ENCODE measurements around the gene CBFA2T3.

CBFA2T3 gene

DNA sequence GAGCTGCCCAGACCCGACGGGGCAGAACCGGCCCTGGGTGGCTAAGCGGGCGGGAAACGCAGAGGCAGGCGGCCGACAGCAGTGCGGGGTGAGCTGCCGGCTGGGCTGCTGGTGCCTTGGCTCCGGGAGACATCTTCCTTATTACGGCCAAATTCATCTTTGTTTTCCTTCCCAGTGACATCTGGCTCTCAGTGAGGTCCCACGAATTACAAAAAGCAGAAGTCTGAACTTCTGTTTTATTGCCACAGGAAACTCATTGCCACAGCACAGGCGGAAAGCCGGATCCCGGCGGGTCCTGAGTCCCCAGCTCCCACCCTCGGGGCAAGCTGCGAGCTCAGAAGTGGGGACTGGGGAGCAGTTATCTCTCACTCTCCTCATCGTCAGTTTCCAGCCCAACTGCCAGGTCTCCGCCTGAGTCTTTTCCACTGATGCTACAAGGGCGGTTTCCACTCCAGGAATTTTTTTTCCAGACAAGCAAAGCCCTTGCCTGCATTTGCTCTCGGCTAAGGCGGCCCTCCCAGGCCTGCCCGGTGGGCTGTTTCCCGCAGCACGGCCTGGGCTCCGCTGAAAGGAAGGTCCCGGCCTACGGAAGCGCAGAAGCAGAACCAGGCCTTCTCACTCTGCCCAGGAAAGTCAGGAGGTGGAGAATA lies 40.3 kb downstream of the CBFA2T3 start:
- no peak for DNase-seq

DNA sequence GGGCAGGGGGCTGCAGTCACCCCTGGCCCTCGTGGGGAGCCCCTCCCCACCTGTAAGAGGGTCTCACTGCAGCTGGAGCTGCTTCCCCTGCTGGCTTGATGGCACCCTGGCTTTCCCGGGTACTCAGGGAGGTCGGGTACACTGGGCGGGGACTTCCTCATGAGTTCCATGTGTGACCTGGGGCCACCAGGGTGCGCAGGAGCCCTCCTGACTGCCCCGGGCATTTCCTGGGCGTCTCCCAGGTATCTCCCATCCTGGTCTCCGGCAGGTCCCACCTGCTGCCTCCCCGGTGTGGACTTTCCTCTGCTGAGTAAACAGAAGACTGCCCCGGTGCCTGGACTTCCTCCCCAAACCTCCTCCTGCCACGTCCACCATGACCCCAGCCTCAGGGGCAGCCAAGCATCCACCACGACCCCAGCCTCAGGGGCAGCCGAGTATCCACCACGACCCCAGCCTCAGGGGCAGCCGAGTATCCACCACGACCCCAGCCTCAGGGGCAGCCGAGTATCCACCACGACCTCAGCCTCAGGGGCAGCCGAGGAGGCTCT lies 40.9 kb downstream of the CBFA2T3 start:
- no peak for DNase-seq

DNA sequence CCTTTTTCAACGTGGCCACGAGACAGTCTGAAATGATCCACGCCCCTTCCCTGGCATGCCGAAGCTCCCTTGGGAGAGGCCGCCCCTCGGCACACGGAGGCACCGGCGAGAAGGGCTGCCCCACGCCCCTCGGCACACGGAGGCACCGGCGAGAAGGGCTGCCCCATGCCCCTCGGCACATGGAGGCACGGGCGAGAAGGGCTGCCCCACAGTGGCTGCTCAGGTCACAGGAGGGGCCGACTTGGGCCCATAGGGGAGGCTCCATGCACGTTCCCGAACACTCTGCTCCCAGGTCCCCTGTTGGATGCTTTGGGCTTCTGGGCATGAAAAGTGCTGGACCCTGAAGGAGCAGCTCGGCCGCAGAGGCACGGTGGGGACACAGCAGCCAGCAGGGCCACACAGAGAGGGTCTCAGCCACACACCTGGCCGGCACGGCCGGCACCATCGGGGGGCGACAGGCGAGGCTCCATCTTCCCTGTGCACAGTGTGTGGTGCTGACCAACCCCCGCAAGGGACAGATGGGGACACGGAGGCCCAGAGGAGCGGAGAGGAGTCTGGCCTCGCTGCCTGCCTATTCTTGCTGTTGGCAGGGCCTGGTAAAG lies 42.8 kb downstream of the CBFA2T3 start:
- DNase-seq = no peak

DNA sequence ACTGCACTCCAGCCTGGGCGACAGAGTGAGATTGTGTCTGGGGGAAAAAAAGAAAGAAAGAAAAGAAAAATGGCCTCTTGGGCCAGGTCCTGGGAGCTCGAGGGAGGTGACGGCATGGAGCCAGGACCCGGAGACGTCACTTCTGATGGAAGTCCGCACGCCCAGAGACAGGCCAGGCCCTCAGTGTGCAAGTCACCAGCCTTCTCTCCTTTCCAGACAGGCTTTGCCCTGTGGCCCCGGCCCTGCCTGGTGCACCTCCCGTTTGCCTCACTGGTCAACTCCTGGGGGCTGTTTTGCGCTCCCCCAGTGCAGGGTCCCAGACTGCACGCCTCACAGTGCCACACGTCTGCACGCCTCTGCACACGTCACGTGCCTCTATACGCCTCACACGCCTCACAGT lies 44.1 kb downstream of the CBFA2T3 start:
- no peak for DNase-seq

DNA sequence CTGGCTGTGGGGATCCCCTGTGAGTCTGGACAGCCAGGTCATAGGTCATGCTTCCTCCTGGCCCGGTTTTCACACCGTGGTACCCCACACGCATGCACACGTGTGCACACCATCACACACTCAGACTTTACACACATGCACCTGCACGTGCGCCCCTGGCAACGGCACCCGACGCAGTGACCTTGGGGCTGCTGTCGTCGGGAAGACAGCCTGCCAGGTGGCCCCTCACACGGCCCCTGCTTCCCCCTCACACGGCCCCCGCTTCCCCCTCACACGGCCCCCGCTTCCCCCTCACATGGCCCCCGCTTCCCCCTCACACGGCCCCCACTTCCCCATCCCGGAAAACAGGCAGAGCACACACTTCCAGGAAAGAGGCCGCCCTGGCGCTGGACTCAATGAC lies 45.1 kb downstream of the CBFA2T3 start:
- no peak for DNase-seq

DNA sequence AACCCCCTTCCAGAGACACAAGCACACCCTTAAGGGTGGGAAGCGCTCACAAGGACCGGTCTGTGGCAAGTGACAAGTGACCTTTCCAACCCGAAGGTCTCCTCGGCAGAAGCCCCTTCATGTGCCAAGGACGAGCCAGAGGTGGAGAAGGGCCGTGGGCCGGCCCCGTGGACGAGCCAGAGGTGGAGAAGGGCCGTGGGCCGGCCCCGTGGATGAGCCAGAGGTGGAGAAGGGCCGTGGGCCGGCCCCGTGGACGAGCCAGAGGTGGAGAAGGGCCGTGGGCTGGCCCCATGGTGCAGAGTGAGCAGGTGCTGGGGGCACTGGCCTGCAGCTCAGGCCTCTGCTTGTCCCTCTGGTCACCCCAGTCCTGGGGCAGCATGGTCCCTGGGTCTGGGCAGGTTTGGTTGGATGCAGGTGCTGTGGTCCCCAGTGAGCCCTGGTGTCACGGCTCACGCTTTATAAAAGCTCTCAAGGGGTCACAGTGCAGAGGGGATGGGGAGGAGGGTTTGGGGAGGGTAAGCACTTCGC lies 45.6 kb downstream of the CBFA2T3 start:
- no peak for DNase-seq

DNA sequence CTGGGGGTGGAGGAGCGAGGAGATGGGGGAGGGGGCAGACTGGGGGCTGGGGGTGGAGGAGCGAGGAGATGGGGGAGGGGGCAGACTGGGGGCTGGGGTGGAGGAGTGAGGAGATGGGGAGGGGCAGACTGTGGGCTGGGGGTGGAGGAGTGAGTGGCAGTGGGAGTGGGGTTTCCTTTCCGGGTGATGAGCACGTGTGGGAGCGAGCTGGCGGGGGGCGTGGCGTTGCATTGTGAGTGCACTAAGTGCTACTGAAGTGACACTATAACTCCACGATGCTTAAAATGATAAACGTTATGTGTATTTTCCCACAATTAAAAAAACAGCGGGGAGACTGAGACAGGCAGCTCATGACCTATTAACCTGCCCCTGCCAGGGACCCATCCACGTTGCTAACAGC lies 46.3 kb downstream of the CBFA2T3 start:
- DNase-seq = no peak

DNA sequence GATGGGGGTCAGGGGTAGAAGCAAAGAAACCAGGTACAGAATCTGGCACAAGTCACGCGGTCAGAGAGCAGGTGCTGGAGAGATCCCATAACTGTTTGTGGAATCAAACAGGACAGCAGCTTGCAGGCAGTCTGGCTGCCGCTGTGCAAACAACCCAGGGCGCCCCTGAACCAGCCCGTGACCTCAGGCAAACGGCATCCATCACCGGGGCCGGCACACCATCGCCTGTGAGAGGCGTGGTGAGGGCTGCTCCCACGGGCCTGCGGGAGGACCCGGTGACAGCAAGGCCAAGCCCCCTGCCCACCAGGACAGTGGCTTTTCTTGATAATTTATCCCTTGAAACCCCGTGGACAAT lies 47.9 kb downstream of the CBFA2T3 start:
- no peak for DNase-seq

DNA sequence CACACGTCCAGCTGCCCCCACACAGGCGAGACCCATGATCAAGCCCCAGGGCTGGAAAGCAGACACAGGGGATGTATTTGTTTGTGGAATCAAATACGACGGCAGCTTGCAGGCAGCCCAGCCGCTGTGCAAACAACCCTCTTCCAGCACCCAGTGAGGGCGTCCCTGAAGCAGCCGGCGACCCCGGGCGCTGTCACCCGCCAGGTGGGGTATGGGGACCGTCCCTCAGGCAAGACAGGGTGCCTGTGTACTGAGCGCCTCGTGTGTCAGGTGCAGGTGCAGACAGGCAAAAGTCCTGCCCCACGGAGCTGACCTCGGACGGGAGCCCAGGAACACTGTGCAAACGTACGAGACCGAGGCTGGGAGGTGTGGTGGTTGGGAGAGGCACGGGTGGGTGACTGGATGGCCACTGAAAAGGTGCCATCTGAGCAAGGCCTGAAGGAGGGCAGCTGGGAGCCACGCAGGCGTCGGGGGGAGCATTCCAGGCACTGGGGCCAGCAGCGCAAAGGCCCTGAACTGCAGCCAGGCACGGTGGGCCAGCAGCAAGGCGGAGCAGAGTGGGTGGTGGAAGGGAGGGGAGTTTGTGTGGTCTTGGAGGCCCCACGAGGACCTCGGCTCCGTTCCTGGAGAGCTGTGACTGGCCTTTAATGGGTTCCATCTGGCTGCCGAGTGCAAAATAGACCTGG lies 48.5 kb downstream of the CBFA2T3 start:
- no peak for DNase-seq

DNA sequence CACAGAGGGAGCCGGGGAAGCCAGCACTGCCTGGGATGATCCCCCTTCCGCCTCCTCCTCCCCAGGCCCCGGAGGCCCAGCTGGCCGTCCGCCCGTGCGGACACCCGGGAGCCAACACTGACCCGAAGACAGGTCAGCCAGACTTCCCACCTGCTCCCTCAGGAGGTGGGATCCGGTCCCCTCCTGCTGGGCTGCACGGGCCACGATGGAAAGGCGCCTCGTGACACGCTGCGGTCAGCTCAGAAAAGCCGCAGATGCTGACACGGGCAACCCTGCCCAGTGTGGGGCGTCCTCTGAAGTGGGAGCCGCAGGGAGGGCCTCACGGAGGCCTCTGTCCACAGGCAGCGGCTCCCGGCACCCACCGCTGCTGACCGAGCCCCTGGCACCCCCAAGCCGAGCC lies 49.3 kb downstream of the CBFA2T3 start:
- no peak for DNase-seq

DNA sequence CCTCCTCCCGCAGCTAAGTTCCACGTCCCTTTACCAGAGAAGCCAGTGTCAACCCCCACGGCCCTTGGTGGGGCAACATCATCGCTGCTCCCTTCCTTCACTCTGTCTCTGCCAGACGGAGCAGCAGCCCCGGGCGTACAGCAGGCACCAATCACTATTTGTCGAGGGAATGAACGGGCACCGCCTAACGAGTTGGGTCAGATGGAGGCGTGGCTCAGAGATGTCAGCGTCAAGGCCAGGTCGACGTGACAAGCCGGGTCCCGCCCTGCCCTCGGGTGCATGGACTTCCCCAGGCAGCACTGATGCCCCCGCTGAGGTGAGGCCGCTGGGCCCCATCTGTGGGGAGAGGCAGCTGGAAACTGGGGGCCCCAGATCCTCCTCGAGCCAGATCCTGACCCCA lies 50.0 kb downstream of the CBFA2T3 start:
- no peak for DNase-seq

DNA sequence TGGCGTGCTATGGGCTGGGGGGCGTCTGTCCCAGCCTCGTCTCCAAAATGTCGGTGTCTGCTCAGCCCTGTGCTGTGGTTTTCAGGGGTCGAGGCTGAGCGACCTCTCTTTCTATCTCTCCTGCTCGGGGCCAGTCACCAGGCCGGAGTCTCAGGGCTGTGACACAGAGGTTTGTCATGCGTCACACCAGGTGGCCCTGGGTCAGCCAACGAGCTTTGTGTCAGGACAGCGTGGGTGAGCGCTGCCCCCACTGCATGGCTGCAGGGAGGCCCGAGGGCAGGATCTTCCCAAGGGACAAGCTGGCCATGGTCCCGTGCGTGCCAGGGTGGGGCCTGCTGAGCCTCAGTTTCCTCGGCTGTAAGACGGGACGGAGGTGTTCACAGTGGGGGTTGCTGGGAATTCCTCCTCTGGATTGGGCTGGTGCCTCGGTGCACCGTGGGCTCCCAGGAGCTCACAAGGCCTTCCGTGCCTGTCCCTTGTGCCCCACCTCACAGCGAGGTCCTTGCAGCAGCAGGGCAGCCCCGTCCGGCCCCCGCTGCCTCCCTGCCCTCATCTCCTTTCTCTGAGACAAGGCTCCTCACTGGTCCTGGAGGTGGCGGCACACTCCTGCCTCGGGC lies 50.5 kb downstream of the CBFA2T3 start:
- no peak for DNase-seq

DNA sequence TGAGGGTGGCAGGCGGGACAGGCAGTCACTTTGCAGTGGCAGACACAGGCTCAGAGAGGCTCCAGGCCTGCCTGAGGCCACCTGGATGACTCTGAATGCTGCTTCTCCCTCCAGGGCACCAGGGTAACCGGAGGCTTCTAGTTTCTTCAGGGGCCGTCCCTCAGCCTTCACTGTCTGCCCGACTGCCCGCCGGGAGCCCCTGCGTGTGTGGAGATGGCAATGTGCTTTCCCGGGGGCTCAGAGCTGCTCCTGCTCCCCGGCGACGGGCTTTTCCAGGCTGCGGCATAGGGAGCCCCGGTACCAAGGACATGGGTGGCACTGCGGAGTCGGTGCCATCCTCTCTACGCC lies 51.5 kb downstream of the CBFA2T3 start:
- DNase-seq = no peak

DNA sequence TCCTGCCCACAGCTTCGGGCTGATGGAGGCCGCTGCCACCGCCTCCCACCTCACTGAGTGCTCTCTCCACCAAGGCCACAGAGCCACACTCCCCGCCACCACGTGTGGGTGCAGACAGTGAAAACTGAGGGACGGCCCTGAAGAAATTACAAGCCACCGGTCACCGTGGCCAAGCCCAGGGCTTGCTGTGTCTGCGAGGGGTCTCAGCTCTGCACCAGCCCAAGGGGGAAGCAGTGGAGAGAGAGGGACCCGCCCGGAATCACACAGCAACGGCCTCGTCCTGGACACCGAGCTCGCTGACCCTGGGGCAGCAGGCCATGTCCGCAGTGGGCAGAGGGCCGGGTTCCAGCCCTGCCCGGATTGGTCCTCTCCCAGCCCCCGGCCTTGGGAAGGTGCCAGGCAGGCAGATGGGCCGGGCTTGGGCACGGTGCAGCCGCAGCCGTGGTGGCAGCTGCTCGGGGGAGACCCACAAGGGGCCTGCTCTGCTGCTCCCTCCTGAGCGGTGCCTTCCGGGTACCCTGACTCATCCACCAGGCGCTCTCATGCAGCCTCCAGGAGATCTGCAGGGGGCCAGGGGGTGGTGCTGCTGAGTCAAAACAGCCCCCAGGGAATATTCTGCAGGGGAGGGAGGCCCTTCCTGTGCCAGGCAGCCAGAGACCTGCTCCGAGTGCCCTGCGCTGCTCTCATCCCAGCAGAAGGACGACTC lies 52.0 kb downstream of the CBFA2T3 start:
- no peak for DNase-seq

DNA sequence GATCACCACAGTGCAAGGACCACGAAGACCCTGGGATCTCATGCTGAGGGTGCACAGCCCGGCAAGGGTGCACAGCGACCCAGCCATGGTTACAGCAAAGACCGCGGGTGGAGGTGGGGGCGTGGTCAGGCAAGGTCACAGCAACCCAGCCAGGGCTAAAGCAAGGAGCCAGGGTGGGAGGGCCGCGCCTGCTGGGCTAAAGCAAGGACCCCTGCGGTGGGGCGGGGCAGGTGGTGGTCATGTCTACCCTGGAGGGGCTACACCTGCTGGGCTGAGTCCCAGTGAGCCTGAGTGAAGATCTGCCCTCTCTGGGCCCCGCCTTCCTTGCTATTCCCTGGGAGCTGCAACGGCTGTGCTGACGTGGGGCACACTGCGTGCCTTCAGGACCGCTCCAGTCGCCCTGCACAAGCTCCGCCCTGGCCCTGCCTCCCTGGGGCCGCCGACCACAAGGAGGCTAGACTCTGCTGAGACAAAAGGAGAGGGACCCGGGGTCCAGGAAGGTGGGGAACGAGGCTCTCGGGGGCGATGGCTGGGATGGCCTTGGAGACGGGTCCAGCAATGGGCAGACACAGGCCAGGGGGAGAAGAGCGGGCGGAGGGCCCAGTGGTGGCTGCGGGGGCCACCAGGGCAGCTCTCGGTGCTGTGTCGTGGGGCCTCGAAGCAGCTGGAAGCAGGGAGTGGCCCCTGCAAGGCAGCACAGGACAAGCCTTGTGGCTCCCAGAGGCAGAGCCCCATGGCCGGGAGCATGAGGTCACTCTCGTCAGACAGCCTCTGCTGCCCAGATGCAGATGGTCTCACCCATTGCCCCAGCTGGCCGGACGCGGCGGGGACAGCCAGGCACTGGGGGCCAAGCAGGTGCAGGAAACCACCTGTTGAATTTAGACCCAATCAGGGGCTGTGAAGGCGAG lies 52.8 kb downstream of the CBFA2T3 start:
- DNase-seq = no peak

DNA sequence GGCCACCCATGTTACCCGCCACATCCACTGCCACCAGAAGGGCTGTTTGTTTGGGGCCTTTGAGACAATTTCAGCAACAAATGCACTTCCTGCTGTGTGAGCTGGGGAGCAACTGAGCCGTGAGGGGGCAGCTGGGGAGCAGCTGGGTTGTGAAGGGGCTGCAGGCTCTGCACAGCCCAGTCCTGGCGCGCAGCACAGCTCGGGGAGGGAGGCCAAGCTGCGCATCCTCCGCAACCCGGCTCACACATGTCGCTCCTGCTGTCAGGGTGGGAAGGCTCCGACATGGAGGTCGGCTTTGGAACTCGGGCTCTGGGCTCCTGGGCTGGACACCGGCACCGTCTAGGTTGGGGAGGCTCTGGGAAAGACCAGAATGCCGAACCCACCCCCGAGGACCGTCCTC lies 53.6 kb downstream of the CBFA2T3 start:
- no peak for DNase-seq

DNA sequence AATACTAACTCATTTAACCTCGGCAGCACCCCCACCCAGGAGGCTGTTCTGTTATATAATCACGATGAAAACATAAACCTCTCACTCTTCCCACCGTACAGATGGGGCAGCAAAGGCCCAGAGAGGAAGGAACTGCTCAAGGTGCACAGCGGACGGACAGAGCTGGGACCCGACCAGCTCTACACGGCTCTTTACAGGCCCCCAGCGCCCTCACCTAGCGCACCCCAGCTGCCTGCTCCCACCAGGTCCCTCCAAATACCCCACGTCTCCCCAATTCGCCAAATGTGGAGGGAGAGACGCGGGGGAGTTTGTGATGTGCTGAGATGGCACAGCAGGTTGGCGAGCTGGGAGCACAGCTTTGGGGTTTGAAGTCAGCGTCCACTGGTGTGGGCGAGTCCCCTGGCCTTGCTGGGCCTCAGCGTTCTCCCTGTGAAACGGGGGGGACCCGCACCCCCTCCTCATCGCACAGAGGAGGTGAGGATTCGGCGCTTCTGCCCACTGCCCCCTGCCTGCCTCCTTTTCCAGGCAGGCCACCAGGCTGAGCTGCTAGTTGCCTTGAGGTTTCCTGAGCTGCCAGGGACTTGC lies 54.1 kb downstream of the CBFA2T3 start:
- no peak for DNase-seq

DNA sequence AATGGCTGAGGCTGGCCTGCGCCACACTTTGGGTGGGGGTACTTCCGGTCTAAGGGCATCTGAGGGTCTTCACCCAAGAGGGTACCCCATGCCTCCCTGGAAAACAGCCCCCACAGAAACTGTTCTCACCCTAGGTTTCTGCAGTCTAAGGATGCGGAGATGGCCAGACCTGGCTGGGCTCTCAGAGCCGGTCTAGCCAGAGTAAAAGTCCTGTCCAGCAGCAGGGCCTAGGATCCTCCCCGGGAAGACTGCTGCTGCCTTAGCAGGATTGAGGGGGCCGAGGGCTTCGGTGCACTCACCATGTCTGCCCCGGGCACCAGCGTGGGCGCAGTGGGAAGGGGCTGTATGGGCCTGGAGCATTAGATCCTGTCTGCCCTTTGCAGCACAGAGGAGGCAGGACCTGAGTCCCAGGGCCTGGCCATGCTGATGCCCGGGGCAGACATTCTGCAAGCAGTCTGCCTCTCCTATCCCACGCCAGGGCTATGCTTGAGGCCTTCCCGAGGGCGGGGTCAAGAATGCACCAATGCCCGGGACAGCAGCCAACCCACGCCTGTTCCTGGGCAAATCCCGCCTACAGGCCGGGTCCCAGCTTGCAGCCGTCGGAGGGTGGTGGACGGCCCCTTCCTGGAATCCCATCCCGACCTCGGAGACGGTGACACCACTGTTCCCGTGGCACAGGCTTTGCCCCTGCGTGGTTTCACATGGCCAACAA lies 54.7 kb downstream of the CBFA2T3 start:
- no peak for DNase-seq

DNA sequence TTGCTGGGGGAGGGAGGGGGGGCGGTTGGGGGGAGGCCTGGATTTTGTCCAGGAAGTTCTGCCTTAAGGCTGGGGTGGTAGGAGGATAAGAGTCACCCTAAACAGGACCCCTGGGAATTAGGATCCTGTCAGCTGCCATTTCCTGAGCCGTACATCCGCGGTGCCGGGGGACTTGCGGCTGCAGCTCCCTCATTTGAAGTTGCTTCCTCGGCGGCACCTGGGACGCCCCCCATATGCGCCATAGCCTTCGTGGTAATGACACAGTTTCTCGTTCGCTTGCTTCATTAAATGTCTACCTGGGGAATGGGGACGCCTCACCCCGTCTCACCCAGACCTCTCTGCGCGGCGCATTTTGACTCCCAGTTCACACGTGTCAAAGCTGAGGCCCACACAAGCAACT lies 55.4 kb downstream of the CBFA2T3 start:
- DNase-seq = no peak

DNA sequence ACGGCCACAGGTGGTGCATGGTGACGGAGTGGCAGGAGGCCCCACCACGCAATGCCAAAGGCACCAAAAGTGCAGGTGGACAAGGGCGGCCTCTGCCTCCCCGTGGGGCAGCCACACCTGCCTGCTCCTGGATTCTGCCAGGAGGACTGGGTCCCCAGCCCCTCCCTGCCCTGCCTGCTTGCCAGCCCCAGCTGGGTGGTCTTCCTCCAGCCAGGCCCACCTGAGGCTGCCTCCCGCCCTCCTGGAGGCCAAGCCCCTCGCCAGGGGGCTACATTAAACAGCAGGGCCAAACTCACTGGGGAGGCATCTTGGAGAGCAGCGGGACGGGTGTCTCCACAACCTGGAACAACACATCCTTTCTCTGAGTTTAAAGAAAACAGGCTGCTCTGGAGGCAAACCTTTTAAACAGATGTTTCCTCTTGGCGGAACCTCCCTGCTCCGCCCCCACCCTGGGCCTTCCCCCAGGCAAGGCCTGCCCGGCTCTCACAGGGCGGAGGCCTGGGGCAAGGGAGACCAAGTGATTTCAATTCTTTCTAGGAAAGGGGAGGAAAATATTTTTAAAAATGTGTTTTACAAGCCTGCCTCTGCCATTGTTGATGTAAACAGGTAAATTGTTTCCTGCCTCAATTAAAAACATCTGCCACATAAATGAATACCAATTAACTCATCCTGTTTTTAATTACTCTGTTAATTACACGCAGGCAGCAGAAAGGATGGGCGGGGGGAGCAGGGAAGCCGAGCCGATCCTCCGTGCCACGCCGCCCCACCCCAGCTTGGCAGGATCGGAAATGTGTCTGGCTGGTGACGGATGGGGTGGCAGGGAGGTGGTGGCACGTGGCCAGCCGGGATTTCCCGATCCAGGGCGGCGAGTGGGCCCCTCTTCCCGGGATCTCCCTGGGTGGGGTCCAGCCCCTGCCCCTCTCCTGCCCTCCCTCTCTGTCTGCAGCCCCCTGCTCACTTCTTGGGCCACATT lies 56.1 kb downstream of the CBFA2T3 start:
- no peak for DNase-seq

All from activated CD8-positive, alpha-beta memory T cell treated with anti-CD3 and anti-CD28 coated beads, Interleukin-2, amount 50 U/mL, for 48 hours (primary cell).